ENCODE results near the gene JOSD1.

The JOSD1 gene

DNA sequence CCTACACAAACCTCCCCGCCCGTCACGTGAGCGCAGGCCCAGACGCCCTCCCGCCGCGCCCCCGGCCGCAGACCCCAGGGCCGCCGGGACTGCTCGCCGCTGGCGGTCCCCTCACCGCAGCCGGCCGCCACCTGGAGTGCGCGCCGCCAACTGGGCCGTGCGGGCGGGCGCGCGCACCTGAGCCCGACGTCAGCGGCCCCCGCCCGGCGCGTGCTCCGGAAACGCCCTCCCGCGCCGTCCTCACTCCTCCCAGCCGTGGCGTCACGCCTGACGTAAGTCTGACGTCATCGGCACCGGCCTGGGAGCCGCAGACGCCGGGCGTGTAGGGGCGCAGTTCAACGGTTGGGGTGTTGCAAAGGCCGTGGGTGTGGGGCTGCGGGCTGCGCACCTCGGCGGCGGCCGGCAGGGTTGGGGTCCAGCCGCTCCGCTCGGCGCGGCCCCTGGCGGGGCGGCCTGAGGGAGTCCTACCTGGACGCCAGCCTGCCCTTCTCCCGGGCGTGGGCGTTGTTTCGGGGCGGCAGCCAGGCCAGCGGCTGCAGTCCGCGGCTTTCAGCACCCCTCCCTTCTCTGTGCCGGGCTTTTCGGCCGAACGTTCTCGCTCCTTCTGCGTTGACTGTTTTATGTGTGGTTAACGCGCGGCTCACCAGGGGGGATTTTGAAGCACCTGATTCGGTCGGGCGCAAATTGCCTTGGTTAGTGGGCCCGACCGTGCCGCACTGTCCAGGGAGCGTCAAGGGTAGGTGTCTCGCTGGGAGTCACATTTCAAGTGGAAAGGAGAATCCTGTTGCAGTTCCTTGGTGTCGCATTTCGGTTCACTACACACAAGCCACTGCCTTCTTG is at the start of gene JOSD1:
TSS of gene JOSD1 (minus strand) at position 155 of the 840 bp plus-strand sequence. CDS start 956 bp downstream, outside the sequence.
- H3K4me3 Mint-ChIP-seq = peak within 1 kb of the TSS; percentile 97
- no peaks in the 10 kb centered on the region for H3K9me3 Mint-ChIP-seq
- no peaks in the 10 kb centered on the region for H3K27me3 Mint-ChIP-seq (ENCODE audit: low read depth, poor library complexity)
- H3K4me1 Mint-ChIP-seq = peaks cover 66% of the 10 kb centered on the region
- peak; percentile 98 for DNase-seq
- H3K36me3 Mint-ChIP-seq (ENCODE audit: low read depth) = peaks cover 8% of the 10 kb centered on the region
- peak within 1 kb of the TSS; percentile 100 for H3K27ac Mint-ChIP-seq
- TF ChIP-seq CTCF (IDR thresholded peaks at IDR 0.05) = no peak

DNA sequence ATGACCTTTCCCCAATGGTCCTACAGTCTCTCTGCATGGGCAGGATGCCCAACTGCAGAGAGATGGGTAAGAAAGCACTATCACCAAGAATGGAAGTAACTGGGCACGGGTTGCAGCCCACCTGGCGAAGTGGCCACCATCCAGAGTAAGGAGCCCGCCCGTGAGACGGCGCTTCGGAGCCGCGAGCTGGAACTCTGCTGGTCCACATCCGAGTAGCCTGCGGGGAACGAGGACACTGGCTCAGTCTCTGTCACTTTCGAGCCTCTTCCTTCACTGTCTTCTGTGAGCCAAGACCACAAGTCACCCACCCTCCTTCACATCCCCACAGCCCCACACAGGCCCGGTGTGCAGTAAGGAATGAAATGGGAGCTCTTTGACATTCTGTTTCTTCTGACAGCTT is 49.4 kb upstream of the JOSD1 start:
- peaks cover 3% of the 10 kb centered on the region for H3K27me3 Mint-ChIP-seq (ENCODE audit: low read depth, poor library complexity)
- H3K9me3 Mint-ChIP-seq = no peaks in the 10 kb centered on the region
- no peak overlapping the region for H3K4me3 Mint-ChIP-seq
- no peak for TF ChIP-seq CTCF (IDR thresholded peaks at IDR 0.05)
- no peak overlapping the region for H3K27ac Mint-ChIP-seq
- H3K36me3 Mint-ChIP-seq (ENCODE audit: low read depth) = peaks cover 28% of the 10 kb centered on the region
- DNase-seq = no peak
- H3K4me1 Mint-ChIP-seq = peaks cover 31% of the 10 kb centered on the region

GRCh38 chr22:38748487-38749136 is 47.9 kb upstream of the JOSD1 start:
- Mint-ChIP-seq H3K27ac (peak overlapping the region; percentile 48), H3K27me3 (ENCODE audit: low read depth, poor library complexity) (peaks cover 3% of the 10 kb centered on the region), H3K4me1 (peaks cover 16% of the 10 kb centered on the region), H3K4me3 (no peak overlapping the region), H3K9me3 (no peaks in the 10 kb centered on the region), H3K36me3 (ENCODE audit: low read depth) (peaks cover 37% of the 10 kb centered on the region)
- no peak for DNase-seq
- no peak for TF ChIP-seq CTCF (IDR thresholded peaks at IDR 0.05)

DNA sequence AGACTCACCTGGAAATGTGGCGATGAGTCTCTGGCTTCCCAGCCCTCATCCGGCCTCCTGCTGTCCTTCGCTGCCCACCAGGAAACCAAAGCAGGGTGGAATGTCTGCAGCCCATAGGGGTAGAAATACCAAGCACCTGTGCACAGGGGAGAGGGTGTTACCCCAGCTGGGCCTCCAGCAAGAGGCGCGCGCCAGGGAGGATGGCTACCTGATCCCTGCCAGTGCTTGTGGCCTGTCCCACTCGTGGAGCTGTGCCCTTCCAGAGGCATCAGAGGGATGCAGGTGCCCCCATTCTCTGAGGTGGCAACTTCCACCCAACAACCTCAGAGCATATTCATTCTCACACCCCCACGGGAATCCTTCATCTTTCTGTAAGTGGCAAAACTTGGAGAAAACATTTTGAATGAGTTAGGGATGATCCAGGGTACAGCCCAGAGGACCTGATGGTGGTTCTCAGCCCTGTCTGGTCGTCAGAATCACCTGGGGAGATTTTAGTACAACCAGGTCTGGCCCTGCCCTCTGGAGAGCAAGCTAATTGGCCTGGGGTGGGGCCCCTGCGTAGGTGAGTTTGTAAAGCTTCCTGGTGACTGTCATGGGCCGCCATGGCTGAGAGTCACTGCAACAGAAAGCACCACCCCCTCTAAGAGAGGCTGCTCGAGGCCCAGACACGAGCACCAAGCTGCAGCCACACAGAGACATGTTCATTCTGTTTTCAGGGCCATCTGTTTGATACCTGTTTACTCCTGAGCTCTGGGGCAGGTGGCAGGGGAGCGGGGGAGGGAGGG is 45.1 kb upstream of the JOSD1 start:
- TF ChIP-seq CTCF (IDR thresholded peaks at IDR 0.05) = no peak
- Mint-ChIP-seq H3K4me3 (no peak overlapping the region), H3K9me3 (no peaks in the 10 kb centered on the region), H3K36me3 (ENCODE audit: low read depth) (peaks cover 57% of the 10 kb centered on the region), H3K27ac (no peak overlapping the region), H3K4me1 (peaks cover 14% of the 10 kb centered on the region), H3K27me3 (ENCODE audit: low read depth, poor library complexity) (no peaks in the 10 kb centered on the region)
- no peak for DNase-seq

DNA sequence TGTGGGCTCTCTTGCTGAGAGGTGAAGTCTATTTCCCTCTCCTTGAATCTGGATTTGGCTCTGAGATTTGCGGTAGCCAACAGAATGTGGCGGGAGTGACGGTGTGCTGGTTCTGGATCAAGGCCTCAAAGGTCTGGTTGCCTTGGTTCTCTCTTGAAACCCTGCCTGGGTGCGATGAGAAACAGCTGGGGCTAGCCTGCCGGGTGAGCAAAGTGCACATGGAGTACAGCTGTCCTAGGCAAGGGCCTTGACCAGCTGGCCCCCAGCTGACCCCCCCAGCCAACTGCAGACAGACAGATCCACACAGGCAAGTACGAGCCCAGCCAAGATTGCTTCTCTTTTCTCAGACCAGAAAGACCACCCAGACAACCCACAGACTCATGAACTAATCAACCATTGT is 44.2 kb upstream of the JOSD1 start:
- no peak overlapping the region for H3K27ac Mint-ChIP-seq

More for the DNA sequence above, 44.2 kb upstream of the JOSD1 start:
- H3K27me3 Mint-ChIP-seq (ENCODE audit: low read depth, poor library complexity) = no peaks in the 10 kb centered on the region
- no peak for TF ChIP-seq CTCF (IDR thresholded peaks at IDR 0.05)
- peaks cover 14% of the 10 kb centered on the region for H3K4me1 Mint-ChIP-seq
- H3K36me3 Mint-ChIP-seq (ENCODE audit: low read depth) = peaks cover 56% of the 10 kb centered on the region
- H3K9me3 Mint-ChIP-seq = no peaks in the 10 kb centered on the region
- no peak for DNase-seq
- no peak overlapping the region for H3K4me3 Mint-ChIP-seq

Data from nephron progenitor cell (in vitro differentiated cells).